Mesodermal cell (in vitro differentiated cells): ENCODE data around the gene FHOD3.

Source experiments
- H3K27ac ChIP-seq: 2 replicates; pipeline ENCODE4 v1.7.0; 2013; ENCODE audit warnings: mild to moderate bottlenecking, low read depth, low read length, moderate library complexity; ENCODE audit not compliant: severe bottlenecking
- H3K36me3 ChIP-seq: 2 replicates; pipeline ENCODE4 v1.7.1; 2013; ENCODE audit warnings: mild to moderate bottlenecking, low read length, moderate library complexity; ENCODE audit not compliant: control insufficient read depth, insufficient read depth
- H3K4me1 ChIP-seq: one replicate; pipeline ENCODE4 v1.7.1; 2013; ENCODE audit warnings: mild to moderate bottlenecking, low read length; ENCODE audit not compliant: insufficient read depth, control insufficient read depth, poor library complexity, severe bottlenecking
- H3K4me3 ChIP-seq: 2 replicates; pipeline ENCODE4 v1.7.0; 2013; ENCODE audit warnings: low read length, control low read depth, mild to moderate bottlenecking; ENCODE audit not compliant: insufficient read depth, poor library complexity, severe bottlenecking; ENCODE audit errors: extremely low read depth
- H3K9me3 ChIP-seq: 2 replicates; pipeline ENCODE4 v1.7.1; 2013; ENCODE audit warnings: mild to moderate bottlenecking, low read length, moderate library complexity; ENCODE audit not compliant: control insufficient read depth
- WGBS, 2 experiments: methylation state at CpG; one replicate each; pipeline ENCODE4 v1.1.5; 2013; ENCODE audit warnings: missing lambda C conversion rate in 2 of 2; ENCODE audit not compliant: insufficient coverage in 2 of 2; 5-methylcytosine and 5-hydroxymethylcytosine counted together

FHOD3 gene

GRCh38 chr18:36680042-36680441, 382.5 kb downstream of the FHOD3 start:
- H3K27ac ChIP-seq, result no peak overlapping the region
- no peaks in the 10 kb centered on the region for H3K4me1 ChIP-seq
- no peaks in the 10 kb centered on the region for H3K9me3 ChIP-seq
- H3K36me3 ChIP-seq, result no peaks in the 10 kb centered on the region
- H3K4me3 ChIP-seq, result no peak overlapping the region

- no peaks in the 10 kb centered on the region for H3K4me1 ChIP-seq
- WGBS, 2 experiments, result no CpG with 5 or more reads among the region's 2 CpGs
- no peak overlapping the region for H3K4me3 ChIP-seq
- H3K36me3 ChIP-seq, result no peaks in the 10 kb centered on the region
- H3K27ac ChIP-seq, result no peak overlapping the region
- H3K9me3 ChIP-seq, result no peaks in the 10 kb centered on the region
Measured at GRCh38 chr18:36685580-36685979, 388.1 kb downstream of the FHOD3 start.

- H3K36me3 ChIP-seq, result no peaks in the 10 kb centered on the region
- WGBS, 2 experiments, result 58 to 67% methylated on average over 2 of the region's 3 CpGs
Measured at GRCh38 chr18:36688020-36688965, 390.8 kb downstream of the FHOD3 start.

GRCh38 chr18:36692371-36692770, 394.9 kb downstream of the FHOD3 start:
- Histone ChIP-seq H3K36me3 (no peaks in the 10 kb centered on the region), H3K4me1 (no peaks in the 10 kb centered on the region), H3K9me3 (no peaks in the 10 kb centered on the region), H3K4me3 (no peak overlapping the region), H3K27ac (no peak overlapping the region)
- 82 to 86% methylated on average over 1 of the region's 2 CpGs for WGBS, 2 experiments

More at GRCh38 chr18:36688020-36688965, 390.8 kb downstream of the FHOD3 start:
- Histone ChIP-seq H3K9me3 (no peaks in the 10 kb centered on the region), H3K4me1 (no peaks in the 10 kb centered on the region), H3K4me3 (no peak overlapping the region), H3K27ac (no peak overlapping the region)

- Histone ChIP-seq H3K4me1 (no peaks in the 10 kb centered on the region), H3K4me3 (no peak overlapping the region), H3K36me3 (no peaks in the 10 kb centered on the region), H3K9me3 (no peaks in the 10 kb centered on the region), H3K27ac (no peak overlapping the region)
- WGBS, 2 experiments, result 87 to 91% methylated on average over 5 to 8 of the region's 9 CpGs
Measured at GRCh38 chr18:36692921-36693332, 395.4 kb downstream of the FHOD3 start.

GRCh38 chr18:36693931-36694620, 396.6 kb downstream of the FHOD3 start:
- WGBS, 2 experiments, result 86 to 92% methylated on average over 15 of the region's 15 CpGs
- Histone ChIP-seq H3K4me1 (no peaks in the 10 kb centered on the region), H3K9me3 (no peaks in the 10 kb centered on the region), H3K4me3 (no peak overlapping the region), H3K36me3 (no peaks in the 10 kb centered on the region), H3K27ac (no peak overlapping the region)

- Histone ChIP-seq H3K36me3 (no peaks in the 10 kb centered on the region), H3K9me3 (no peaks in the 10 kb centered on the region), H3K4me3 (no peak overlapping the region), H3K27ac (no peak overlapping the region), H3K4me1 (no peaks in the 10 kb centered on the region)
- WGBS, 2 experiments, result 89 to 100% methylated on average over 1 to 3 of the region's 3 CpGs
Measured at GRCh38 chr18:36695806-36696205, 398.3 kb downstream of the FHOD3 start.

GRCh38 chr18:36697905-36698304, 400.4 kb downstream of the FHOD3 start:
- H3K4me3 ChIP-seq, result no peak overlapping the region
- H3K36me3 ChIP-seq, result no peaks in the 10 kb centered on the region
- H3K27ac ChIP-seq, result no peak overlapping the region
- no peaks in the 10 kb centered on the region for H3K9me3 ChIP-seq
- WGBS, 2 experiments, result no CpG with 5 or more reads among the region's 2 CpGs
- H3K4me1 ChIP-seq, result no peaks in the 10 kb centered on the region

- Histone ChIP-seq H3K27ac (no peak overlapping the region), H3K9me3 (no peaks in the 10 kb centered on the region), H3K4me1 (no peaks in the 10 kb centered on the region), H3K36me3 (no peaks in the 10 kb centered on the region), H3K4me3 (no peak overlapping the region)
- 91 to 100% methylated on average over 1 to 3 of the region's 4 CpGs for WGBS, 2 experiments
Measured at GRCh38 chr18:36700955-36701354, 403.4 kb downstream of the FHOD3 start.

GRCh38 chr18:36702401-36703013, 405.0 kb downstream of the FHOD3 start:
- no peaks in the 10 kb centered on the region for H3K36me3 ChIP-seq
- no peak overlapping the region for H3K4me3 ChIP-seq
- H3K27ac ChIP-seq, result no peak overlapping the region
- no peaks in the 10 kb centered on the region for H3K9me3 ChIP-seq
- H3K4me1 ChIP-seq, result no peaks in the 10 kb centered on the region
- 94 to 98% methylated on average over 8 to 9 of the region's 10 CpGs for WGBS, 2 experiments
